NT2/D1 (cell line): Measurements from ENCODE around the gene DNAJB9.

ENCODE experiments used
- DNase-seq: peaks from one replicate; pipeline ENCODE4 v3.0.0-alpha.2; 2011; ENCODE audit warnings: low read depth, low spot score
- H3K27me3 ChIP-seq: 2 replicates; pipeline ENCODE4 v1.6.0; 2011; ENCODE audit warnings: mild to moderate bottlenecking; ENCODE audit not compliant: insufficient read length, insufficient read depth
- H3K36me3 ChIP-seq: 2 replicates; pipeline ENCODE4 v1.6.1; 2011; ENCODE audit warnings: mild to moderate bottlenecking, low read length, mixed read lengths; ENCODE audit not compliant: insufficient read depth, insufficient read length
- H3K4me1 ChIP-seq: 2 replicates; pipeline ENCODE4 v1.5.1; 2011; ENCODE audit not compliant: insufficient read depth, insufficient read length
- H3K4me3 ChIP-seq: 2 replicates; pipeline ENCODE4 v1.5.1; 2011; ENCODE audit warnings: low read depth; ENCODE audit not compliant: insufficient read length
- H3K9ac ChIP-seq: 2 replicates; pipeline ENCODE4 v1.6.0; 2011; ENCODE audit warnings: low read depth; ENCODE audit not compliant: insufficient read length
- H3K9me3 ChIP-seq: 2 replicates; pipeline ENCODE4 v1.5.1; 2011; ENCODE audit warnings: mild to moderate bottlenecking, low read length; ENCODE audit not compliant: insufficient read depth
- SUZ12 ChIP-seq: IDR thresholded peaks from 2 replicates; pipeline ENCODE4 v1.6.1; 2011; ENCODE audit not compliant: insufficient read length, insufficient read depth; ENCODE audit errors: extremely low read depth
- YY1 ChIP-seq: IDR thresholded peaks from 2 replicates; pipeline ENCODE4 v1.6.1; 2011; ENCODE audit not compliant: insufficient read length, insufficient read depth
- ZNF274 ChIP-seq: IDR thresholded peaks from 2 replicates; pipeline ENCODE4 v1.6.1; 2011; ENCODE audit warnings: mild to moderate bottlenecking, low read depth, low read length

DNAJB9 gene

GRCh38 chr7:108585843-108586242 is 16.2 kb downstream of the DNAJB9 start:
- no peaks in the 10 kb centered on the region for H3K27me3 ChIP-seq
- H3K4me1 ChIP-seq = no peaks in the 10 kb centered on the region
- no peaks in the 10 kb centered on the region for H3K9me3 ChIP-seq
- no peak for DNase-seq
- TF ChIP-seq SUZ12 (no peak), YY1 (no peak), ZNF274 (no peak)
- no peak overlapping the region for H3K4me3 ChIP-seq
- no peak overlapping the region for H3K9ac ChIP-seq
- no peaks in the 10 kb centered on the region for H3K36me3 ChIP-seq

GRCh38 chr7:108586274-108586710 is 16.6 kb downstream of the DNAJB9 start:
- no peak for DNase-seq
- no peaks in the 10 kb centered on the region for H3K4me1 ChIP-seq
- no peaks in the 10 kb centered on the region for H3K36me3 ChIP-seq
- TF ChIP-seq ZNF274 = no peak
- no peak for TF ChIP-seq YY1
- TF ChIP-seq SUZ12 = no peak
- H3K4me3 ChIP-seq = no peak overlapping the region
- H3K27me3 ChIP-seq = no peaks in the 10 kb centered on the region
- no peaks in the 10 kb centered on the region for H3K9me3 ChIP-seq
- H3K9ac ChIP-seq = no peak overlapping the region

GRCh38 chr7:108589199-108589598 is 19.5 kb downstream of the DNAJB9 start:
- Histone ChIP-seq H3K36me3 (no peaks in the 10 kb centered on the region), H3K9me3 (no peaks in the 10 kb centered on the region), H3K9ac (no peak overlapping the region), H3K4me3 (no peak overlapping the region), H3K27me3 (no peaks in the 10 kb centered on the region), H3K4me1 (no peaks in the 10 kb centered on the region)
- no peak for DNase-seq
- TF ChIP-seq YY1 = no peak
- TF ChIP-seq SUZ12 = no peak
- no peak for TF ChIP-seq ZNF274

- H3K27me3 ChIP-seq = no peaks in the 10 kb centered on the region
- H3K4me1 ChIP-seq = no peaks in the 10 kb centered on the region
- TF ChIP-seq YY1 (no peak), SUZ12 (no peak), ZNF274 (no peak)
- no peaks in the 10 kb centered on the region for H3K9me3 ChIP-seq
- no peak overlapping the region for H3K4me3 ChIP-seq
- no peak for DNase-seq
- H3K9ac ChIP-seq = no peak overlapping the region
- no peaks in the 10 kb centered on the region for H3K36me3 ChIP-seq
Observed at GRCh38 chr7:108589874-108590273, 20.2 kb downstream of the DNAJB9 start.

GRCh38 chr7:108590606-108591005 is 20.9 kb downstream of the DNAJB9 start:
- no peaks in the 10 kb centered on the region for H3K4me1 ChIP-seq
- TF ChIP-seq ZNF274 (no peak), YY1 (no peak), SUZ12 (no peak)
- H3K9ac ChIP-seq = no peak overlapping the region

GRCh38 chr7:108592646-108593201 is 23.1 kb downstream of the DNAJB9 start:
- TF ChIP-seq ZNF274 (no peak), YY1 (no peak), SUZ12 (no peak)
- Histone ChIP-seq H3K36me3 (no peaks in the 10 kb centered on the region), H3K27me3 (no peaks in the 10 kb centered on the region), H3K4me3 (no peak overlapping the region), H3K4me1 (no peaks in the 10 kb centered on the region), H3K9me3 (no peaks in the 10 kb centered on the region), H3K9ac (no peak overlapping the region)
- no peak for DNase-seq

More at GRCh38 chr7:108590606-108591005, 20.9 kb downstream of the DNAJB9 start:
- no peak for DNase-seq
- Histone ChIP-seq H3K36me3 (no peaks in the 10 kb centered on the region), H3K27me3 (no peaks in the 10 kb centered on the region), H3K9me3 (no peaks in the 10 kb centered on the region), H3K4me3 (no peak overlapping the region)

- DNase-seq = no peak
- Histone ChIP-seq H3K9me3 (no peaks in the 10 kb centered on the region), H3K36me3 (no peaks in the 10 kb centered on the region), H3K4me3 (no peak overlapping the region), H3K9ac (no peak overlapping the region), H3K4me1 (no peaks in the 10 kb centered on the region), H3K27me3 (no peaks in the 10 kb centered on the region)
- no peak for TF ChIP-seq YY1
- no peak for TF ChIP-seq ZNF274
- TF ChIP-seq SUZ12 = no peak
Observed at GRCh38 chr7:108596560-108596959, 26.9 kb downstream of the DNAJB9 start.

GRCh38 chr7:108598153-108598552 is 28.5 kb downstream of the DNAJB9 start:
- H3K4me3 ChIP-seq = no peak overlapping the region
- no peak for TF ChIP-seq YY1
- H3K9me3 ChIP-seq = no peaks in the 10 kb centered on the region
- H3K36me3 ChIP-seq = no peaks in the 10 kb centered on the region
- no peaks in the 10 kb centered on the region for H3K27me3 ChIP-seq
- no peak for DNase-seq
- no peak overlapping the region for H3K9ac ChIP-seq
- no peaks in the 10 kb centered on the region for H3K4me1 ChIP-seq
